A549 (cell line): ENCODE results near the gene FAM162A. TPM values are rescaled to one million over a fixed set of nuclear protein-coding genes. Genes with fewer than 3 reads are reported as not detected.

Experiments
- ATAC-seq, 2 experiments: fragments of 200-7000 bp in 1 of 2; fragments of >200 bp in 1 of 2; cut with Nextera tagmentation in 1 of 2; cut with Tn5 transposase in 1 of 2; 3 replicates each; pipeline versions ENCODE4 v1.8.0 to v1.9.1; 2018 to 2020; ENCODE audit warnings: mild to moderate bottlenecking in 1 of 2, moderate library complexity in 1 of 2
- CTCF ChIA-PET: fragments of 300-600 bp; sonication (Branson Sonifier 250); formaldehyde crosslinking; extraction: SDS; loops from one replicate; lab custom pipeline; 2021; ENCODE audit warnings: antibody characterized with exemption, inconsistent platforms; lab: Yijun Ruan, JAX
- POLR2A ChIA-PET: fragments of 350-600 bp; formaldehyde crosslinking; extraction: SDS; loops from one replicate; lab custom pipeline; 2021; ENCODE audit warnings: antibody characterized with exemption, inconsistent platforms; lab: Yijun Ruan, JAX
- DNase-seq, 2 experiments: peaks; one replicate each; pipeline versions ENCODE4 v3.0.0 to v3.0.0-alpha.2; 2011 to 2016; ENCODE audit warnings: low read depth in 1 of 2, low spot score in 1 of 2
- FAIRE-seq: peaks from 2 replicates; lab custom pipeline; 2011; peaks lifted over from hg19 to GRCh38; lab: Jason Lieb, UNC
- H3K27ac ChIP-seq, 2 experiments: fragments of >200 bp; sonication (Bioruptor Twin); formaldehyde crosslinking; 3 replicates each; pipeline ENCODE4 v1.5.1; 2016 to 2017
- H3K4me1 ChIP-seq: fragments of >200 bp; sonication (Bioruptor Twin); formaldehyde crosslinking; 3 replicates; pipeline ENCODE4 v1.6.1; 2016
- H3K4me2 ChIP-seq: fragments of >200 bp; sonication (Bioruptor Twin); formaldehyde crosslinking; 3 replicates; pipeline ENCODE4 v1.6.1; 2016
- H3K4me3 ChIP-seq: fragments of >200 bp; sonication (Bioruptor Twin); formaldehyde crosslinking; 3 replicates; pipeline ENCODE4 v1.5.1; 2016
- H3K9me3 ChIP-seq: fragments of >200 bp; sonication (Bioruptor Twin); formaldehyde crosslinking; 3 replicates; pipeline ENCODE4 v1.6.1; 2016
- ATOH8 ChIP-seq: fragments of 250-450 bp; sonication (Bioruptor Pico); IDR thresholded peaks from 2 replicates; pipeline ENCODE4 v1.5.0; 2020; ENCODE audit warnings: low read depth, mild to moderate bottlenecking, moderate library complexity
- BCL3 ChIP-seq: fragments of >200 bp; sonication (Bioruptor Twin); formaldehyde crosslinking; IDR thresholded peaks from 3 replicates; pipeline ENCODE4 v1.6.1; 2016
- BHLHE40 ChIP-seq: IDR thresholded peaks from 2 replicates; pipeline ENCODE4 v1.6.1; 2012; ENCODE audit warnings: low read depth, low read length, inconsistent platforms
- CBX2 ChIP-seq: fragments of 200-600 bp; sonication (generic); IDR thresholded peaks from 2 replicates; pipeline ENCODE4 v1.6.1; 2016; ENCODE audit warnings: low read depth, mild to moderate bottlenecking, borderline replicate concordance
- CBX8 ChIP-seq: fragments of 200-600 bp; sonication (generic); IDR thresholded peaks from 2 replicates; pipeline ENCODE4 v1.6.1; 2016
- CEBPB ChIP-seq, 2 experiments: fragments of >200 bp in 1 of 2; sonication (Bioruptor Twin) in 1 of 2; formaldehyde crosslinking in 1 of 2; IDR thresholded peaks; 2 replicates each; pipeline ENCODE4 v1.6.1; 2012 to 2016
- CTCF ChIP-seq: fragments of >200 bp; sonication (Bioruptor Twin); formaldehyde crosslinking; IDR thresholded peaks from 3 replicates; pipeline ENCODE4 v1.5.1; 2016
- EHF ChIP-seq: fragments of 250-450 bp; sonication (Bioruptor Pico); IDR thresholded peaks from 2 replicates; pipeline ENCODE4 v1.5.0; 2020; ENCODE audit warnings: mild to moderate bottlenecking
- EHMT2 ChIP-seq: fragments of 200-600 bp; sonication (generic); IDR thresholded peaks from 2 replicates; pipeline ENCODE4 v1.6.1; 2016; ENCODE audit warnings: antibody characterized with exemption, low read depth, mild to moderate bottlenecking, moderate library complexity
- ESRRA ChIP-seq: fragments of 150-350 bp; IDR thresholded peaks from 2 replicates; pipeline ENCODE4 v1.6.1; 2014; ENCODE audit warnings: mild to moderate bottlenecking, low read length, borderline replicate concordance
- FOSL2 ChIP-seq, 2 experiments: fragments of 450-650 bp in 1 of 2; fragments of >200 bp in 1 of 2; sonication (Bioruptor Twin) in 1 of 2; formaldehyde crosslinking; IDR thresholded peaks; 2 replicates each; pipeline versions ENCODE4 v1.5.0 to v1.6.1; 2016 to 2020; ENCODE audit warnings: mild to moderate bottlenecking in 1 of 2, moderate library complexity in 1 of 2
- HES2 ChIP-seq: fragments of >200 bp; sonication (Bioruptor Twin); formaldehyde crosslinking; IDR thresholded peaks from 2 replicates; pipeline ENCODE4 v1.6.1; 2016
- HOXB5 ChIP-seq: fragments of 250-450 bp; sonication (Bioruptor Pico); IDR thresholded peaks from 2 replicates; pipeline ENCODE4 v1.5.0; 2020; ENCODE audit warnings: mild to moderate bottlenecking, moderate library complexity
- JUN ChIP-seq, 2 experiments: fragments of >200 bp; sonication (Bioruptor Twin); formaldehyde crosslinking; IDR thresholded peaks; 2 replicates in 1 of 2; 3 replicates in 1 of 2; pipeline ENCODE4 v1.6.1; 2016 to 2017
- JUNB ChIP-seq: fragments of >200 bp; sonication (Bioruptor Twin); formaldehyde crosslinking; IDR thresholded peaks from 2 replicates; pipeline ENCODE4 v1.6.1; 2016
- KDM1A ChIP-seq: fragments of 200-600 bp; sonication (generic); IDR thresholded peaks from 2 replicates; pipeline ENCODE4 v1.6.1; 2016; ENCODE audit warnings: low read depth, mild to moderate bottlenecking
- KDM5A ChIP-seq: fragments of 200-600 bp; sonication (generic); IDR thresholded peaks from 2 replicates; pipeline ENCODE4 v1.6.1; 2016; ENCODE audit warnings: antibody characterized with exemption, mild to moderate bottlenecking
- MAFK ChIP-seq: fragments of 450-650 bp; IDR thresholded peaks from 2 replicates; pipeline ENCODE4 v1.6.1; 2014; ENCODE audit not compliant: partially characterized antibody
- MAZ ChIP-seq: fragments of 150-350 bp; IDR thresholded peaks from 2 replicates; pipeline ENCODE4 v1.6.1; 2014; ENCODE audit warnings: antibody characterized with exemption, low read depth, low read length, borderline replicate concordance
- NFE2L2 ChIP-seq: fragments of 150-350 bp; conservative IDR thresholded peaks from 2 replicates; pipeline ENCODE4 v1.6.1; 2014; ENCODE audit warnings: low read length
- NR3C1 ChIP-seq: fragments of >200 bp; sonication (Bioruptor Twin); formaldehyde crosslinking; IDR thresholded peaks from 3 replicates; pipeline ENCODE4 v1.6.1; 2017
- POLR2A ChIP-seq: IDR thresholded peaks from 2 replicates; pipeline ENCODE4 v1.6.1; 2012; ENCODE audit warnings: mild to moderate bottlenecking, low read length
- RAD21 ChIP-seq, 2 experiments: fragments of >200 bp in 1 of 2; sonication (Bioruptor Twin) in 1 of 2; formaldehyde crosslinking in 1 of 2; IDR thresholded peaks in 1 of 2; conservative IDR thresholded peaks in 1 of 2; 2 replicates in 1 of 2; 3 replicates in 1 of 2; pipeline ENCODE4 v1.6.1; 2012 to 2018; ENCODE audit warnings: inconsistent platforms in 1 of 2
- RNF2 ChIP-seq: fragments of 200-600 bp; sonication (generic); IDR thresholded peaks from 2 replicates; pipeline ENCODE4 v1.6.1; 2016; ENCODE audit warnings: low read depth, mild to moderate bottlenecking, antibody characterized with exemption, moderate library complexity, borderline replicate concordance
- SMC3 ChIP-seq: fragments of >200 bp; sonication (Bioruptor Twin); formaldehyde crosslinking; IDR thresholded peaks from 3 replicates; pipeline ENCODE4 v1.6.1; 2018; ENCODE audit warnings: inconsistent platforms
- SREBF2 ChIP-seq: fragments of 450-650 bp; IDR thresholded peaks from 2 replicates; pipeline ENCODE4 v1.6.1; 2014; ENCODE audit warnings: mild to moderate bottlenecking, moderate library complexity
- USF2 ChIP-seq: fragments of 450-650 bp; IDR thresholded peaks from 2 replicates; pipeline ENCODE4 v1.6.1; 2014; ENCODE audit warnings: antibody characterized with exemption
- ZC3H11A ChIP-seq: fragments of 450-650 bp; IDR thresholded peaks from 2 replicates; pipeline ENCODE4 v1.6.1; 2014; ENCODE audit warnings: antibody characterized with exemption, mild to moderate bottlenecking
- ZNF302 ChIP-seq: fragments of 250-450 bp; sonication (Bioruptor Pico); IDR thresholded peaks from 2 replicates; pipeline ENCODE4 v1.9.0; 2021; ENCODE audit warnings: inconsistent platforms, mild to moderate bottlenecking, moderate library complexity
- ZSCAN20 ChIP-seq: fragments of 250-450 bp; sonication (Bioruptor Pico); IDR thresholded peaks from 2 replicates; pipeline ENCODE4 v1.8.0; 2022; ENCODE audit warnings: mild to moderate bottlenecking, moderate library complexity
- WGBS: methylation state at CpG from one replicate; pipeline ENCODE4 v1.1.6; 2017; ENCODE audit errors: missing lambda C conversion rate; 5-methylcytosine and 5-hydroxymethylcytosine counted together
- polyA plus RNA-seq, 4 experiments: library from polyadenylated mRNA; depleted of rRNA in 3 of 4; stranded (reverse); fragments of >200 nt; fragmentation: RNase III in 1 of 4; extraction: RNeasy Plus Mini Kit Qiagen cat#74134 plus additional on column Dnase treatment in 1 of 4; gene quantifications; 2 replicates in 3 of 4; 3 replicates in 1 of 4; pipeline ENCODE4 v1.2.3, GENCODE V29; 2011 to 2017

Gene FAM162A
- polyA plus RNA-seq, 2 of the 4 experiments (the other 2 are of a cell fraction), result 41.8 to 61.1 TPM

- WGBS, result 84% methylated on average over 6 of the region's 6 CpGs
- no peak overlapping the region for H3K4me2 ChIP-seq
- H3K4me3 ChIP-seq, result no peak overlapping the region
- TF ChIP-seq FOSL2 (IDR thresholded peaks at IDR 0.05), result no peak
- no peak for TF ChIP-seq FOSL2 (CRISPR knock-in tag; IDR thresholded peaks at IDR 0.05)
- no peak for TF ChIP-seq SMC3
- TF ChIP-seq RAD21 (conservative IDR thresholded peaks at IDR 0.05 in 1 of 2, IDR thresholded peaks at IDR 0.05 in 1 of 2), result no peak
- no peak for TF ChIP-seq ZC3H11A
- TF ChIP-seq CBX2, result no peak
- no peak for TF ChIP-seq SREBF2
- no peak for TF ChIP-seq EHMT2
- no peak for TF ChIP-seq KDM1A
- no peak for TF ChIP-seq JUN (IDR thresholded peaks at IDR 0.05)
- TF ChIP-seq JUNB, result no peak
- no peak for TF ChIP-seq USF2
- no peak for TF ChIP-seq MAZ
- TF ChIP-seq KDM5A, result no peak
- no peak for TF ChIP-seq HOXB5 (CRISPR knock-in tag)
- TF ChIP-seq EHF, result no peak
- no peak for TF ChIP-seq ZNF302 (CRISPR knock-in tag)
- no peak for TF ChIP-seq BCL3
- no peak for TF ChIP-seq POLR2A
- TF ChIP-seq CEBPB (IDR thresholded peaks at IDR 0.05), result no peak
- TF ChIP-seq ZSCAN20 (CRISPR knock-in tag), result no peak
- ChIA-PET CTCF (interaction anchor here (0.6 to 3.6 kb wide), 4 partner anchors 17 to 27 kb away, joined by 3 to 22 read pairs (median 12); partner anchors contain the start of genes FAM162A and MIX23), POLR2A (interaction anchor here (2.2 kb wide), 1 partner anchor 26 kb away, joined by 5 read pairs; the partner anchor contains the start of gene FAM162A)
- no peaks in the 10 kb centered on the region for H3K9me3 ChIP-seq
- no peak overlapping the region for H3K27ac ChIP-seq
- DNase-seq, result no peak
- no peak for FAIRE-seq
- ATAC-seq, result no peak
- peaks cover 13% of the 10 kb centered on the region for H3K4me1 ChIP-seq
These were observed 26.7 kb downstream of the FAM162A start for GRCh38 chr3:122410639-122411038.

- ATAC-seq, result no peak
- H3K4me1 ChIP-seq, result peaks cover 21% of the 10 kb centered on the region
- ChIA-PET POLR2A (no interaction called here), CTCF (interaction anchor here (0.8 to 1.0 kb wide), 2 partner anchors 21 to 30 kb away, joined by 3 read pairs; partner anchors contain the start of gene FAM162A)
- H3K4me3 ChIP-seq, result no peak overlapping the region
- peak overlapping the region; percentile 95 for H3K4me2 ChIP-seq
- no peak overlapping the region for H3K27ac ChIP-seq
- TF ChIP-seq JUNB, result no peak
- no peak for TF ChIP-seq NFE2L2
- no peak for TF ChIP-seq CBX8
- TF ChIP-seq CEBPB (IDR thresholded peaks at IDR 0.05), result no peak
- TF ChIP-seq CTCF, result no peak
- no peak for TF ChIP-seq NR3C1
- no peak for TF ChIP-seq RNF2
- TF ChIP-seq EHMT2, result no peak
- no peak for TF ChIP-seq ZSCAN20 (CRISPR knock-in tag)
- no peak for TF ChIP-seq ESRRA
- no peak for TF ChIP-seq BHLHE40
- no peak for TF ChIP-seq BCL3
- no peak for TF ChIP-seq MAFK
- TF ChIP-seq ATOH8, result no peak
- TF ChIP-seq HES2, result no peak
- TF ChIP-seq JUN (IDR thresholded peaks at IDR 0.05), result no peak
- WGBS, result 95% methylated on average over 3 of the region's 3 CpGs
- no peak for FAIRE-seq
- no peaks in the 10 kb centered on the region for H3K9me3 ChIP-seq
- no peak for DNase-seq
These were observed 30.4 kb downstream of the FAM162A start for GRCh38 chr3:122414391-122414790.
